HUES48 (cell line): ENCODE results near the gene PEMT.
A peak's percentile ranks its signal among the peaks of the same experiment; 100 is the strongest.

ENCODE experiments used
- H3K27ac ChIP-seq: one replicate; pipeline ENCODE4 v1.7.0; 2013; ENCODE audit warnings: low read depth, low read length, inconsistent platforms
- H3K27me3 ChIP-seq: 2 replicates; pipeline ENCODE4 v1.6.1; 2013; ENCODE audit warnings: mild to moderate bottlenecking, low read length; ENCODE audit not compliant: control insufficient read depth, insufficient read depth
- H3K36me3 ChIP-seq: 2 replicates; pipeline ENCODE4 v1.6.1; 2013; ENCODE audit warnings: low read length; ENCODE audit not compliant: control insufficient read depth, insufficient read depth
- H3K4me1 ChIP-seq: 2 replicates; pipeline ENCODE4 v1.6.1; 2013; ENCODE audit warnings: mild to moderate bottlenecking, low read length; ENCODE audit not compliant: control insufficient read depth, insufficient read depth
- H3K4me3 ChIP-seq: 2 replicates; pipeline ENCODE4 v1.5.1; 2013; ENCODE audit warnings: mild to moderate bottlenecking, low read depth, low read length
- H3K9ac ChIP-seq: 2 replicates; pipeline ENCODE4 v1.6.1; 2013; ENCODE audit warnings: mild to moderate bottlenecking, low read depth, low read length, moderate library complexity
- H3K9me3 ChIP-seq: 2 replicates; pipeline ENCODE4 v1.6.1; 2013; ENCODE audit warnings: low read length; ENCODE audit not compliant: control insufficient read depth, insufficient read depth

The PEMT gene

DNA sequence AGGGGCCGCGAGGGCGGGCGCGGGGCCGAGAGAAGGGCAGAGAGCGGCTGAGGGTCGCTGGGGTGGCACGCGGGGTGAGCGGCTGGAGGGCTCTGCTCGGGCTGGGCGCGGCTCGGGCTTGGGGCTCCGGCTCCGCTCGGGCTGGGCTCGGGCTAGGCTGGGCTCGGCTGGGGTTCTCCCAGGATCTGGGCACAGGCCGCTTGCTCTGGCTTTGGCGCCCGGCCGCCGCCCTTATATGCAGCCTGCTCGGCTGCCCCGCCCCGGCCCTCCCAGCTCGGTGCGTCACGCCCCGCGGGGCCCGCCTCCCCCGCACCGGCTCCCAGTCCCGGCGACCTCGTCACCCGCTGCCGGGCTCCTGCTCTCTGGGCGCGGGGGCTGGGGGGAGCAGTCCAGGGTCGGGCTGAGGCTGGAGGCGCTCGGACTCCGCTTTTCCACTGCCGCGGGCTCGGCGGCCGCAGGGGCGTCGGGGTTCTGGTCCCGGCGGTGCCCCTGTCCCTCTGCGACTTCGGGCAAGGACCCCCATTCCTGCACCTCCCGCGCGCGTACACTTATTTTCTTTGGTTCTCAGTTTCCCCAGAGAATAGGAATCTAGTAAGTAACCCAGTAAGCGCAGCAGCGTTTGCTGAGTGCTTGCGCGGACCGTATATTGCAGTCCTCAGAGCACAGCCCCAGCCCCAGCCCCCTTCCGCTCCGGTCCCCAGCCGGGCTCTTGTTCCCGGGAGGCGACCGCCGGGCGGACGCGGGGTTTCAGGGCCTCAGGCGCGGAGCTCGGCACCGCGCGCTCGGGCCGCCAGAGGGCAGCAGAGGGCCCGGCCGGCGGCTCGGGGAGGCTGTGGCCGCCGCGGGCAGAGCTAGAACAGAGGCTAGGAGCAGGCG, 95.1 kb downstream of the PEMT start, which contains the start of gene RASD1:
RASD1 (minus strand) TSS at position 207 of the 876 bp plus-strand sequence. CDS start 214 bp downstream, outside the sequence.
- peaks cover 36% of the 10 kb centered on the region for H3K4me1 ChIP-seq
- no peaks in the 10 kb centered on the region for H3K9me3 ChIP-seq
- peak within 1 kb of the TSS; percentile 74 for H3K4me3 ChIP-seq
- H3K27ac ChIP-seq = peak within 1 kb of the TSS; percentile 59
- peaks cover 24% of the 10 kb centered on the region for H3K27me3 ChIP-seq
- no peak within 1 kb of the TSS; the same call in 1 of the 2 replicates for H3K9ac ChIP-seq
- H3K36me3 ChIP-seq = peaks cover 16% of the 10 kb centered on the region

- Histone ChIP-seq H3K36me3 (peaks cover 24% of the 10 kb centered on the region), H3K4me1 (peaks cover 36% of the 10 kb centered on the region), H3K27me3 (peaks cover 24% of the 10 kb centered on the region), H3K4me3 (peak overlapping the region; percentile 74), H3K9ac (no peak overlapping the region; the same call in 1 of the 2 replicates), H3K27ac (no peak overlapping the region), H3K9me3 (no peaks in the 10 kb centered on the region)
Measured at GRCh38 chr17:17495536-17496188, 95.8 kb downstream of the PEMT start.

DNA sequence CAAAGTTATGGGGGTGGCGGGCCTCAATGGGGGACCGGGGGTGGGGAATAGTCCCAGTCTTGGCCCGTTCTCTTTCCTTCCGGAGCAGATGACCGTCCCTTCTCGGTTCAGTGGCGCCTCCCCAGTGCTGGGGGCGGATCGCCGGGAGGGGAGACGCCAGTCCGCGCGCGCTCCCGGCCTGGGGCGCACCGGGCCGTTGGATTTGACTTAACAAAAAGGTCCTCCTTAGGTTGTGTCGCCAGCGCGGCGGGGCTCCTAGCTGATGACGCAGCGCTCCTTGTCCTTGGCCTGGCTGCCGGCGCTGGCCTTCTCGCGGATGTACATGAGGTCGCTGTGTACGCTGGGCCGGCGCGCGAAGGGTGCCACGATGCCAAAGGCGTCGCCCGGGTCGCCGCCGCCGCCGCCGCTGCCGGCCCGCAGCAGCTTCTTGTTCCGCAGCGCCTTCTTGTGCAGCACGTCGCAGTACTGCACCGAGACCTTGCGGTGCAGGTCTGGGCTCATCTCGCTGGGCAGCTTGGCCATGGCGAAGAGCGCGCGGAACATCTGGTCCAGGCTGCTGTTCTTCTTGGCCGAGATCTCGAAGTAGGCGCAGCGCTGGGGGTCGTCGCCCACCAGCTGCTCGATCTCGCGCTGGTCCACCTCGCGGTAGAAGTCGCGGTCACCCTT, 96.5 kb downstream of the PEMT start:
- Histone ChIP-seq H3K4me3 (peak overlapping the region; percentile 74), H3K27me3 (peaks cover 24% of the 10 kb centered on the region), H3K27ac (peak overlapping the region; percentile 6), H3K36me3 (peaks cover 28% of the 10 kb centered on the region), H3K4me1 (peaks cover 36% of the 10 kb centered on the region), H3K9ac (no peak overlapping the region; the same call in 1 of the 2 replicates), H3K9me3 (no peaks in the 10 kb centered on the region)

- no peak overlapping the region for H3K27ac ChIP-seq
- peaks cover 36% of the 10 kb centered on the region for H3K4me1 ChIP-seq
- H3K36me3 ChIP-seq = peaks cover 28% of the 10 kb centered on the region
- H3K9me3 ChIP-seq = no peaks in the 10 kb centered on the region
- H3K4me3 ChIP-seq = peak overlapping the region; percentile 74
- H3K9ac ChIP-seq = no peak overlapping the region
- H3K27me3 ChIP-seq = peaks cover 24% of the 10 kb centered on the region
Measured at GRCh38 chr17:17494499-17494869, 97.0 kb downstream of the PEMT start.

- H3K9ac ChIP-seq = no peak overlapping the region
- no peak overlapping the region for H3K27ac ChIP-seq
- H3K36me3 ChIP-seq = peaks cover 28% of the 10 kb centered on the region
- peak overlapping the region; percentile 74; the same call in 1 of the 2 replicates for H3K4me3 ChIP-seq
- no peaks in the 10 kb centered on the region for H3K9me3 ChIP-seq
- H3K4me1 ChIP-seq = peaks cover 36% of the 10 kb centered on the region
- peaks cover 24% of the 10 kb centered on the region for H3K27me3 ChIP-seq
Measured at GRCh38 chr17:17493986-17494466, 97.5 kb downstream of the PEMT start.

DNA sequence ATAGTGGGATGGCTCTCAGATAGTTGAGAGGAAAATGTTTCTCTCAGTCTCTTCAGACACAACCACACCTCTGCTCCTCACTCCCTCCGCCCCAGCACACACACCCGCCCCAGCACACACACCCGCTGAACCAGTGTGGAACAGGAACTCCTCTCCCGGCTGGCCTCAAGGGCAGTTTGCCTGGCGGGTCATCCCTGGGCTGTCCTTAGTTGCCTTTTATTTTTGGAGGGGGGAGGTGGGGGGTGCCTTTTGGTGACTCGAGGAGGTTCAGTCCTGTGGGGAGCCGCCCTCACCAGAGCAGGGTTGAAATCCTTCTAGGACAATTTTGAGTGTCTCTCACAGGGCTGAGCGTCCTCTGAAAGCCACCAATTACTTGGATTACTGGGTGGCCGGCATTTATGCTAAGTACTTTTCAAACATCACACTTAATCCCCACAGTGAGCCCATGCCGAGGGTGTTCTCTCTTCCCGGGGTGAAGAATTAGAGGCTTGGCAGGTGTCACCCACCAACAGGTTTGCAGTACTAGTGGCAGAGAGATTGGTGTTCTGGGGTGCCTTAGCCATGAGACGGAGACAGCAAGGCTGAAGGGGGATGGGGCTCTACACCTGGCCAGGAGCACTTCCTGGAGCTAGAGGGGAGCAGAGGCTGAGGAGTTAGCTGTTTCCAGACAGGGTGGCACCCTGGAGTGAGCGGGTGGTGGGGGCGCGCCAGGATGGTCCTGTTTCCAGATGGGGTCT, 98.1 kb downstream of the PEMT start:
- Histone ChIP-seq H3K4me3 (no peak overlapping the region), H3K27ac (no peak overlapping the region), H3K9me3 (no peaks in the 10 kb centered on the region), H3K27me3 (peaks cover 24% of the 10 kb centered on the region), H3K36me3 (peaks cover 28% of the 10 kb centered on the region), H3K4me1 (peaks cover 36% of the 10 kb centered on the region), H3K9ac (no peak overlapping the region)

- H3K4me3 ChIP-seq = no peak overlapping the region
- no peaks in the 10 kb centered on the region for H3K9me3 ChIP-seq
- H3K27me3 ChIP-seq = peaks cover 24% of the 10 kb centered on the region
- peaks cover 36% of the 10 kb centered on the region for H3K4me1 ChIP-seq
- H3K27ac ChIP-seq = no peak overlapping the region
- no peak overlapping the region for H3K9ac ChIP-seq
- peaks cover 37% of the 10 kb centered on the region for H3K36me3 ChIP-seq
Measured at GRCh38 chr17:17492571-17492970, 98.9 kb downstream of the PEMT start.

DNA sequence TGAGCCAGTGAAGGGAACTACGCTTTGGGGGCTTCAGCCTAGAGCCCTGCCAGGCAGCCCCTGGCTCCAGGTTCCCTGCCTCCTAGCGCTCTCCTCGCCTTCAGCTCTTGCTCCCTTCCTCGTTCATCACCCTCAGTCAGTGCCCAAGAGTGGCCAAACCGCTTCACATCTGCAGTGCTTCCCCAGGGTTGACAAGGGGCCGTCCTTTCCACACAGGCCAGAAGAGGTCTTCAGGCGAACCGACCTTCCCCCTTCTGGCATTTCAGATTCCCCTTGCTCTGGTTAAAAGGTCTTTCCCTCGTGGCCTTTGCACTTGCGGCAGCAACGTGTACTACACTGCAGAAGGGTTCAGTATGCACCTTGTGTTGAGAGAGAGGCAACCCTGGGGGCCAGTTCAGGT, 99.4 kb downstream of the PEMT start:
- Histone ChIP-seq H3K27me3 (peaks cover 24% of the 10 kb centered on the region), H3K36me3 (peaks cover 39% of the 10 kb centered on the region), H3K4me1 (peaks cover 32% of the 10 kb centered on the region), H3K4me3 (no peak overlapping the region), H3K9ac (no peak overlapping the region), H3K9me3 (no peaks in the 10 kb centered on the region), H3K27ac (no peak overlapping the region)

- H3K9me3 ChIP-seq = no peaks in the 10 kb centered on the region
- H3K4me3 ChIP-seq = no peak overlapping the region
- peaks cover 24% of the 10 kb centered on the region for H3K27me3 ChIP-seq
- no peak overlapping the region for H3K9ac ChIP-seq
- H3K4me1 ChIP-seq = peaks cover 30% of the 10 kb centered on the region
- no peak overlapping the region for H3K27ac ChIP-seq
- peaks cover 39% of the 10 kb centered on the region for H3K36me3 ChIP-seq
Measured at GRCh38 chr17:17491546-17491988, 99.9 kb downstream of the PEMT start.

DNA sequence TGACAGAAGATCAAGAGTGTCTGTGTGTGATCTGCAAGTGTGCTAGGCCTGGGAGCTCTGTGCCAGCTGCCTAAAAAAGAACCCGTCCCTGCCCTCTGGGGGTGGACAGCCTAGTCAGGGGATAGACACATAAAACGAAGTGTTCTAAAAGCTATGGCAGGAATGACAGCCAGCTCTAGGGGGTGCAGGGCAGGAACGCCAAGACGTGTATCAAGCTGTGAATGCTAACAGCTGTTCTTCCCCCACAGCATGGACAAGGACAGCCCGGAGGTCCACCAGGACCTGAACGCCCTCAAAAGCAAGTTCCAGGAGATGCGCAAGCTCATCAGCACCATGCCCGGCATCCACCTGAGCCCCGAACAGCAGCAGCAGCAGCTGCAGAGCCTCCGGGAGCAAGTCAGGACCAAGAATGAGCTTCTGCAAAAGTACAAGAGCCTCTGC, 100.5 kb downstream of the PEMT start:
- H3K9ac ChIP-seq = no peak overlapping the region
- H3K4me1 ChIP-seq = peaks cover 30% of the 10 kb centered on the region
- peaks cover 39% of the 10 kb centered on the region for H3K36me3 ChIP-seq

More for the DNA sequence above, 100.5 kb downstream of the PEMT start:
- H3K27ac ChIP-seq = no peak overlapping the region
- H3K9me3 ChIP-seq = no peaks in the 10 kb centered on the region
- no peak overlapping the region for H3K4me3 ChIP-seq
- H3K27me3 ChIP-seq = peaks cover 23% of the 10 kb centered on the region
